Left renal pelvis (tissue), 4 donors: ENCODE measurements around the gene NINJ2. TPM values are rescaled to one million over a fixed set of nuclear protein-coding genes. Genes with fewer than 3 reads are reported as not detected.

Source experiments
- DNase-seq, 4 donors: peaks; one replicate each; pipeline ENCODE4 v3.0.0-alpha.2; 2013; ENCODE audit warnings: low read depth in 4 of 4, low spot score in 3 of 4
- polyA plus RNA-seq, 4 donors: library from polyadenylated mRNA; unstranded; fragments of 120-200 nt; gene quantifications; one replicate each; pipeline ENCODE4 v1.2.1, GENCODE V29; 2013; ENCODE audit not compliant: insufficient read length in 4 of 4

Gene NINJ2
- polyA plus RNA-seq, 4 donors: 1.2 to 4.6 (median 1.9) TPM

GRCh38 chr12:554001-554285 is 109.3 kb downstream of the NINJ2 start:
- DNase-seq: no peak

- DNase-seq: no peak
Observed at GRCh38 chr12:553216-554000, 109.8 kb downstream of the NINJ2 start.

DNA sequence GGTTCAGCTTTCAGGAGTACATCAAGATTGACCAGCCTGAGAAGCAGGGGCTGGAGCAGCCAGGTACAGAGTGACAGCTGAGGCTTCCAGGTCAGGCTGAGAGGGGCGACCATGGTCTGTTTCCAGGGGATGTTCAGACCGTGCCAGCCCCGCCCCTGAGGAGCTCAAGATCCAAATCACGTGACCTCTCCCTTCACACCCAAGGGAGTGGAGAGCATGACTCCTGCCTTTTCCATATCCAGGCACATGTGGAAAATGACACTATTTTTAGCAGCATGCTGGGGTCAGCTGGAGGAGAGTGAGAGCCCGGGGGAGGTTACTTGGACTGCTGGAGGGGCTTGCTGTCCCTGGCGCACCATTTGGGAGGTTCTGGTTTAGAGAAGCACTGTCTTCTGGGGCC is 110.8 kb downstream of the NINJ2 start:
- DNase-seq: no peak

GRCh38 chr12:550473-551260 is 112.6 kb downstream of the NINJ2 start:
- no peak for DNase-seq

DNA sequence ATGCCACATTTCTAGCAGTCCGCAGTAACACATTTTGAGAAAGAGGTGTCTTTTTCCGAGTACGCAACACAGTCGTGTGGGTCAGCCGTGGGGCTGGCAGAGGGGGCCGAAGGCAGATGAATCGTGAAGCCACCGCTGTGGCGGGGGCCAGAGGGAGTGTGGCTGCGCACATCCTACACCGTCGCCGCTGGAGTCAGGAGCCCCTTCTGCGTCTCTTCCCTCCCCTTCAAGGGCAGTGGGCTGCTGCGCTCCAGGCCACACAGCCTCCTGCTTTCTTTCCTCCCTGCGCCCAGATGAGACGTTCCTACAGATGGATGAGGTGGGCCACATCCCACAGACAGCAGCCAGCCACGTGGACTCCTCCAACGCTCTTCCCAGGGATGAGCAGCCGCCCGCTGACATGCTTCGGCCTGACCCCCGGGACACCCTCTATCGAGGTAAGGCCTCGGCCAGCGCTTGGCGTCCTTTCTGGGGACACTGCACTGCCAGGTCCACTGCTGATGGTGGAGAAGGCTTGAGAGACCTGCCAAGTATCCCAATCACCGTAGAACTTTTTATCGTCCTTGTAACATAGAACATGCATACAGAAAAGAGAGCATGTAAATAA is 113.7 kb downstream of the NINJ2 start:
- DNase-seq: no peak

DNA sequence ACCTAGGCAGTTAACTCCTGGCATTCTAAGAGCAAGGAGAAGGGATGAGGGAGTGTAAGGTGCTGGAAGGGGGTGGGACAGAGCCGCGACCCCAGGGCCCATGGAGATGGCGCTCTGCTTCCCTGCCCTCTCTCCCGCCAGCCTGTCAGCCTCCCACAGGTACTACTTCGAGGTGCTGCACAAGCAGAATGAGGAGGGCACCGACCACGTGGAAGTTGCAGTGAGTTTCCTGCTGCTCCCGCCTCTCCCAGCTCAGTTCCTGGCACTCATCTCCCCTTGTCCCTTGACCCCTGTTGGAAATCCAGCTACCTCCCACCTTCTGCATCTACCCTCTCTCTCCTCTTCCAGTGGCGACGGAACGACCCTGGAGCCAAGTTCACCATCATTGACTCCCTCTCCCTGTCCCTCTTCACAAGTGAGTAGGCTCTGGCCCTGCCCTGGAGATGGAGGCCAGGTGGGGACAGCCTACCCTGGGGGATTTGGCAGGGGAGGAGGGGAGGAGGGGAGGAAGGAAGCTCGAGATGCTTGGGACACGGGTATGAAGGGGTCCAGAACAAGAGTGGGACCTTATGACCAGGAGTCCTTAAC is 115.3 kb downstream of the NINJ2 start:
- no peak for DNase-seq

DNA sequence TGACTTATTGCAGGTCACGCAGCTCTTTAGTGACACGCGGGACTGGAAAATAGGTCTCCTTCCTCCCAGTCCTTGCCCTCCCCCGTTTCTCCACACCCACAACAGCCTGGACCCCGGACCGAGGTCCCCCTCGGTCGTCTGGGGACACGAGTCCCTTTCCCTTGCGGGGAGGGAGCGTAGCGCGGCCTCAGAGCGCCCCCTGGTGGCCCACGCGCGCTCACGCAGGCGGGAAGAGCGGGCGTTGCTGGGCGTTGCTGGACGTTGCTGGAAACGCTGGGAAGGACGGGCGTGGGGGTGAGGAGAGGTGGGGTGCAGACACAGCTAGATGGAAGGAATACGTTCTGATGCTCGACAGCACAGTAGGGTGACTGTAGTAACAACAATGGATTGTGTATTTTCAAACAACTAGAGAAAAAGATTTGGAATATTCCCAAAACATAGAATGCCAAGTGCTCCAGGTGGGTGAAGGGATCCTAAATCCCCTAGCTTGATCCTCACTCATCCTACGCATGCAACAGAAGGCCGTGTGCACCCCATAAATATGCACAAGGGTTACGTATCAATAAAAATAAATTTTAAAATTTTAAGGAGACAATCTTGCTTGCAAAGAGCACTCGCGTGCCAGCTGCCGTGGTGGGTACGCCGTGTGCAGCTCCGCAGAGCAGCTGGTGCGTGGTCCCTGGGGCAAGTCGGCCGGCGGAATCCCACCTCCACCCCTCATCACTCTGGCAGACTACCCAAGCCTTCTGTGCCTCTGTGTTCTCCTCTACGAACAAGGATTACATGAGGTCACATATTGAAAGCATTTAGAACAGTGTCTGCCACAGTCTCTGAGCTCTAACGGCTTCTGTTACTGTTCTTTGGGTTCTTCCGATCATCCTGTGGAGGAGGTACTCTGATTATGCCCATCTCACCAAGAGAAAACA is 116.1 kb downstream of the NINJ2 start:
- peak in 1 of 4 donors; percentile 12 for DNase-seq

- no peak for DNase-seq
Observed at GRCh38 chr12:546265-546919, 116.9 kb downstream of the NINJ2 start.

DNA sequence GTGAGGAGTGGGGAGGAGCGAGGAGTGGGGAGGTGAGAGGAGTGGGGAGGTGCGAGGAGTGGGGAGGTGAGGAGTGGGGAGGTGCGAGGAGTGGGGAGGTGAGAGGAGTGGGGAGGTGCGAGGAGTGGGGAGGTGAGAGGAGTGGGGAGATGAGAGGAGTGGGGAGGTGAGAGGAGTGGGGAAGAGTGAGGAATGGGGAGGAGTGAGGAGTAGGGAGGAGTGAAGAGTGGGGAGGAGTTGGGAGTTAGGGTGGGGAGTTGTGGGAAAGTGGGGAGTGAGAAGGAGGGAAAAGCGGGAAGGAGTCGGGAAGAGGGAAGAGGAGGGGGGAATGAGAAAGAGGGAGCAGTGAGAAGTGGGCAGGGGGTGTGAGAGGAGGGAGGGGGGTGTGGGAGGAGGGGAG is 117.4 kb downstream of the NINJ2 start:
- no peak for DNase-seq

DNA sequence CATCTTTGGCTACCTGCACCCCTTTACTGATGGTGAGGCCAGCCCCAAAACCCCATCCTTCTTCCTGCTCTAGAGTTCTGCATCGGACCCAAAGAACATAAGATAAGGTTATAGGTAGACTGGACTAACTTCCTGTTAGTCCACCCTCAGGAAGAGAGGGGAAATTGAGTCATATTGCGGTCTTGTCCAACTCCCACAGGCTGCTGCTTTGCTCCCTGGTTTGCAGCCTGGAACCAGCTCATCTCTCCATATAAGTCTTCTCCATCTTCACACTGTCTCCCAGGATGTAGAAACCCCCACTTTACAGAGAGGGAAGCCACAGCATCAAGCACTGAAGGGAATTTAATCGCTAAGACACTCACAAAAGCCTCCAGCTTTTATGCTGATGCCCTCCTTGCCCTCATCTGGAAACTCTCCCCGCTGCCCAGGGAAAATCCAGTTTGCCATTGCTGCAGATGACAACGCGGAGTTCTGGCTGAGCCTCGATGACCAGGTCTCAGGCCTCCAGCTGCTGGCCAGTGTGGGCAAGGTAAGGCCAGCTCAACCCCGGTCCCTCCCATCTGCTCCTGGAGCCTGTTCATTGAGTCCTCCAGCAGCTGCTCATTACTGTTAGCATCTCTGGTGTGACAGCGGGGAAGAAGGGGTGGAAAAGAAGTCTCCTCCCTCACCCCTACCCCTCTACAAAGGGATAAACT is 118.2 kb downstream of the NINJ2 start:
- DNase-seq: no peak

GRCh38 chr12:544142-544541 is 119.1 kb downstream of the NINJ2 start:
- DNase-seq: no peak

- DNase-seq: no peak
Observed at GRCh38 chr12:543114-543451, 120.2 kb downstream of the NINJ2 start.

DNA sequence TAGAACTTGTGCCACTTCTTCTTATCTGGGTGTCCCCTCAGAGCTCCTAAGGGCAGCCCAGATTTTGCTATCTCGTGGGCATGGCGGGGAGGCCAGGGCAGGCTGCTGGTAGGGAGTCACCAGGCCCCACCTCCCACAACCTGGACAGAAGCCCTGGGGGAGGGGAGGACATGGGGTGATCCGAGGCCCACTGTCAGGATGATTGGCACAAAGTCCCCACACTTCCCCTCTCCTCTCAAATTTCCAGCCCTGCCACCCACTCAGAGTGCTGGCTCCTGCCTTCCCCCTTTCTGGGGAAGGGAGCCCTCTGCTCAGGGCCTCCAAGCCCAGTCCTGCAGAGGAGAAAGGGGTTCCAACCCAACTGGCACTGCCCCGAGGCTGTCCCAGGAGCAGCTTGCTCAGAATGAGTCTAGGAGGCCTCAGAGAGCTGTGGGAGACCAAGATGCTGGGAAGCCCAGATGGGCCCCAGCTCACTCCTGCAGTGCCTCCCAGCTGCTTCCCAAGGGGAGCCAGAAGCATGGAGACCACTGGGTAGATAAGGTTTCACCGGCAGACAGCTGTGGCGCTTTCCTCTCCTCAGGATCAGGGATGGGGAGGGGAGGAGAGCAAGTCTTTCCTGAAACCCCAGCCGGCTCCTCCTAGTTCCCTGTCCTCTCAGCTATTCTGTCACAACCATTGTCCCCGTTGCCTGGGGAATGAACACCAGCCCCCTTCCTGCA is 120.7 kb downstream of the NINJ2 start:
- peak in 1 of 4 donors; percentile 58 for DNase-seq

DNA sequence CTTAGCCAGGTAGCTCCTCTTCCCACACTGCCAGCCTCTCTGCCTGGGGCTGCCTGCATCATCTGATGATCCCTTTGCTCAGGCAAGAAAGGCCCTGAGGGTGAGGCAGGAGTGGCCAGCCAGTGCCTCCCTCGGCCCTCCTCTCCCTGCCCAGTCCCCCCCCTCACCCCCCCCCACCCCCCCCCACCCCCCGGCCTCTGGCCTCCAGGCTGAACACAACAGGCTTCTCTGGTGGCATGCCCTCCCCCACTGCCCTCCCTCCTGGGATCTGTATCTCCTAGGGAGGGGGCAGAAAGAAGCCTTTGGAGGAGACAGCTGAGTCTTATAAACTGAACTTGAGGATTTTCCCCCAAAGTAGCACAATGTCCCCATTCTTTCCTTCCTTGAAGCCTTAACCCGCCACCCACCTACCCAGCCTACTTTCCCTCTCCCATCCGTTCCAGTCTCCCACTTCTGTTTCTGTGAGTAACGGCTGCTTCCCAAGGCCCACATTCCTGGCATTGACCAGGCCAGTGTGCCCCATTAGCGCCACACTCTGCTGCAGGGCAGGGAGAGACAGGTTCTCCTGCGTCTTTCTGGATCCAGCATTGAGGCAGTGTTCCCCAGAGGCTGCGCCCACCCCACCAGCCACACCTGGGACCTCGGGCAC is 121.4 kb downstream of the NINJ2 start:
- no peak for DNase-seq

DNA sequence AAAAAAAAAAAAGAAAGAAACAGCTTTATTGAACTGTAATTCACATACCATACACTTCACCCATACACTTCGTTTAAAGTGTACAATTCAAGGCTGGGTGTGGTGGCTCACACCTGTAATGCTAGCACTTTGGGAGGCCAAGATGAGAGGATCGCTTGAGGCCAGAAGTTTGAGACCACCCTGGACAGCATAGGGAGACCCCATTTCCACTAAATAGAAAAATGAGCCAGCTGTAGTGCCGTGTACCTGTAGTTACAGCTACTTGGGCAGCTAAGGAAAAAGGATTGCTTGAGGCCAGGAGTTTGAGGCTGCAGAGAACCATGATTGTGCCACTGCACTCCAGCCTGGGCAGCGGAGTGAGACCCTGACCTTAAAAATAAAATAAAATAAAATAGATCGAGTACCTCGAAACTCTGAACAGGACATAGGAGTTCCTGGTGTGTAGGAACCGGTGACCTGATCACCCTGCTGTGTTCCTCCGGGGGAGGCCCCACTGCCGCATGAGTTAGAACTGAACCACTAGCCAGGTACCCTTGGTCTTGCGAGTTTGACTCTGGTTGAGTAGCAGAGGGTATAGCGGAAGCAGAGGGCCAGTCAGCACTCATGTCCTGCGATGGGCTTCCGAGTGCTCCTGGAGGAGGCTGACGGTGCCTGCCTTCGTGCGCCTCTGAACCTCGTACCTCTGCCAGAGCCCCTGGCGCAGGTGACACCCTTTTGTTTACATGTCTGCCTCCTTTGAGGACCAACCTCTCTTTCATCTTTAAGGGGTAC is 123.5 kb downstream of the NINJ2 start:
- DNase-seq: no peak

GRCh38 chr12:538731-539539 is 124.3 kb downstream of the NINJ2 start:
- no peak for DNase-seq

DNA sequence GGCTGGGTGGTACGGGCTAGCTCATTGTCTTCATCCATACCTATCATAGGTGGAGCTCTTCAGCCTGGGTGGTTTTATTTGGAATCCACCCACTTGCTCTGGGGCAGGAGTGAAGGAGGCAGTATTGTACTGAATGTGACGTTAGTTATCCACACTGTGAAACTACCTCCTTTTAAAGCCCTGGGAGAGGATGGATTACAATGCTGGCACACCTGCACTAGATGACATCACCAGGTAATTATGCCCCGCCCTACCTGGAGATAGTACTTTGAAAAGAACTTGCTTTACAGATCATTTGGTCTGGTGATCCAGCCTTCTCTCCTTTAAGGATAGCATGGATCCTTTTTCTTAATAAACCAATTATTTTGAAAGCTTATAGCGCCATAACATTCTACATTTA is 125.5 kb downstream of the NINJ2 start:
- no peak for DNase-seq
